ENCODE results near the gene DHRS2. TPM values are rescaled to one million over a fixed set of nuclear protein-coding genes. Genes with fewer than 3 reads are reported as not detected.
A peak's percentile ranks its signal among the peaks of the same experiment; 100 is the strongest.

Gene DHRS2, protein sequence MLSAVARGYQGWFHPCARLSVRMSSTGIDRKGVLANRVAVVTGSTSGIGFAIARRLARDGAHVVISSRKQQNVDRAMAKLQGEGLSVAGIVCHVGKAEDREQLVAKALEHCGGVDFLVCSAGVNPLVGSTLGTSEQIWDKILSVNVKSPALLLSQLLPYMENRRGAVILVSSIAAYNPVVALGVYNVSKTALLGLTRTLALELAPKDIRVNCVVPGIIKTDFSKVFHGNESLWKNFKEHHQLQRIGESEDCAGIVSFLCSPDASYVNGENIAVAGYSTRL
- 0.08 TPM for polyA plus RNA-seq (2013, experiment 1 of 2)
- 0.07 TPM for polyA plus RNA-seq (2013, experiment 2 of 2)

DNA sequence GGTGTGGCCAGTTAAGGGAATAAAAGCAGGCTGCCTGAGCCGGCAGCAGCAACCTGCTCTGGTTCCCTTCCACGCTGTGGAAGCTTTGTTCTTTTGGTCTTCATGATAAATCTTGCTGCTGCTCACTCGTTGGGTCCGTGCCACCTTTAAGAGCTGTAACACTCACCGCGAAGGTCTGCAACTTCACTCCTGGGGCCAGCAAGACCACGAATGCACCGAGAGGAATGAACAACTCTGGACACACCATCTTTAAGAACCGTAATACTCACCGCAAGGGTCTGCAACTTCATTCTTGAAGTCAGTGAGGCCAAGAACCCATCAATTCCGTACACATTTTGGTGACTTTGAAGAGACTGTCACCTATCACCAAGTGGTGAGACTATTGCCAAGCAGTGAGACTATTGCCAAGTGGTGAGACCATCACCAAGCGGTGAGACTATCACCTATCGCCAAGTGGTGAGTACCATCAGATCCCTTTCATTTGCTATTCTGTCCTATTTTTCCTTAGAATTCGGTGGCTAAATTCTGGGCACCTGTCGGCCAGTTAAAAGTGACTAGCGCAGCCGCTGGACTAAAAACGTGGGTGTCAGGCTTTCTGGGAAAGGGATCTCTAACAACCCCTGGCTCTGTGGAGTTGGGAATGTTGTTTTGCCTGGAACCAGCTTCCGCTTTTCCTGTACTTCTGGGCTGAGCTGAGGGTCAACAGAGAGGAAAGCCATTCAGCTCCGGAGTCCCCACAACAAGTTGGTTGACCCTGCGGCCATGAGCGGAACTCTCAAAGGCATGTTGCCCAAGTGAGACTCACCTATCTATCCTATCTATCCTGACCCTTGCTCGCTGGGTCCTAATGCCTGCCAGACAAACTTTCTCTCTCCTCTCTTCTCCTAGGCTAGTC is at the start of gene DHRS2:
Gene DHRS2, plus strand, starts transcription at position 48 of the 895 bp plus-strand sequence. CDS start 2,501 bp downstream, outside the sequence.
- no peak within 1 kb of the TSS for H3K18ac ChIP-seq (ENCODE audit: low read depth in 1 of 2, low read length in 2 of 2)
- H3K79me1 ChIP-seq (replicated peaks; ENCODE audit: low read length, poor library complexity, severe bottlenecking): no peaks in the 10 kb centered on the region
- no peak within 1 kb of the TSS for H2BK15ac ChIP-seq (ENCODE audit: low read depth, poor library complexity, severe bottlenecking)
- no peak within 1 kb of the TSS for H4K8ac ChIP-seq (ENCODE audit: low read length)
- no peak within 1 kb of the TSS for H3K4ac ChIP-seq (ENCODE audit: low read depth in 1 of 2, low read length in 2 of 2)
- no peak within 1 kb of the TSS for H2BK12ac ChIP-seq (ENCODE audit: low read length in 2 of 2)
- H2BK5ac ChIP-seq (ENCODE audit: low read depth, low read length, poor library complexity, severe bottlenecking): no peak within 1 kb of the TSS
- H3K9me3 ChIP-seq (ENCODE audit: control insufficient read depth, low read length): no peaks in the 10 kb centered on the region
- DNase-seq: no peak
- peaks cover 7 to 9% of the 10 kb centered on the region in 2 experiments for H3K27me3 ChIP-seq (ENCODE audit: control insufficient read depth in 1 of 2, insufficient read depth in 1 of 2, low read length in 2 of 2)
- H3K23ac ChIP-seq (ENCODE audit: low read length in 2 of 2): no peak within 1 kb of the TSS
- no peak within 1 kb of the TSS for H2AK5ac ChIP-seq (ENCODE audit: low read length, severe bottlenecking)
- H3K27ac ChIP-seq (ENCODE audit: low read length, poor library complexity, severe bottlenecking): no peak within 1 kb of the TSS
- H3K4me3 ChIP-seq (ENCODE audit: insufficient read depth in 1 of 2, low read depth in 1 of 2, low read length in 2 of 2): no peak within 1 kb of the TSS
- no peaks in the 10 kb centered on the region for H3K36me3 ChIP-seq (ENCODE audit: control insufficient read depth in 1 of 2, insufficient read depth in 2 of 2, low read depth in 1 of 2, low read length in 2 of 2)
- H2BK120ac ChIP-seq (ENCODE audit: low read depth, low read length): no peak within 1 kb of the TSS
- peaks cover 4% of the 10 kb centered on the region for H3K4me1 ChIP-seq (ENCODE audit: control insufficient read depth, insufficient read depth, low read depth, low read length)
- WGBS: 84% methylated on average over 22 of the region's 23 CpGs
- no peak within 1 kb of the TSS for H3K14ac ChIP-seq (ENCODE audit: low read length in 2 of 2)
- H3K4me2 ChIP-seq (ENCODE audit: low read length, poor library complexity, severe bottlenecking): no peak within 1 kb of the TSS
- H4K91ac ChIP-seq (ENCODE audit: low read length): no peak within 1 kb of the TSS
- H2AFZ ChIP-seq (ENCODE audit: low read depth, low read length): no peak within 1 kb of the TSS
- no peak within 1 kb of the TSS for H3K9ac ChIP-seq (ENCODE audit: low read length)

DNA sequence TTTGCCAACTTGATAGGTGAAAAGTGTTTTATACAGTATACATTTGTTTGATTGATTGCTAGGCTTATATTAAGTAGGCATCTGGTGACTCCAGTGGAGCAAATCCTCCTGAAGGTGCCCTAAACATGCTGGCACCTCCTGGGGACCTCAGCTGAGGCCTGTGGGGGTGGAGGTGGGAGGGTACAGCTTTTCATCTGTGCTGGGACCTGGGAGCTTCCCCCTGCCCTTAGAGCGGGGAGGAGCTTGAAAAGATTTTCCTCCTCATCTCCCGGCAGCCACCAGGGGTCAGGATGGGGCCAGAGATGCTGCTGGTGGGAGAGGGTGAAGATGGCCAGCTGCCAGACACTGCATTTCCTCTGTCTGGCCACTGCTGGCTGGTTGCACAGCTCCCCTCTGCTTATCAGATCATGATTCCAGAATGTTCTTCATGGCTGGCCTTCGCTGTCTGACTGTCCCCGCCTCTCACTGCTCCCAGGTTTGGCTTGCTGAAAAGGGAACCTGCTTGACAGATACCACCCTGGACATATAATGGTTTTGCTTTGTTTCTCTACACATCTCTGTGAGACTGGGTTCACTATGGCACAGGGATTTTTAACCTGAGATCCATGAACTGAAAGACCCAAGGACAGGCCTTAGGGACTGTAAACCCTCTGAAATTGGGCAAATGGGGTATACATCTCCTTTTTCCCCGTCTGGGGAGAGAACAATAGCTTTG is 47.1 kb upstream of the DHRS2 start:
- no peak overlapping the region for H3K9ac ChIP-seq (ENCODE audit: low read length)

DNA sequence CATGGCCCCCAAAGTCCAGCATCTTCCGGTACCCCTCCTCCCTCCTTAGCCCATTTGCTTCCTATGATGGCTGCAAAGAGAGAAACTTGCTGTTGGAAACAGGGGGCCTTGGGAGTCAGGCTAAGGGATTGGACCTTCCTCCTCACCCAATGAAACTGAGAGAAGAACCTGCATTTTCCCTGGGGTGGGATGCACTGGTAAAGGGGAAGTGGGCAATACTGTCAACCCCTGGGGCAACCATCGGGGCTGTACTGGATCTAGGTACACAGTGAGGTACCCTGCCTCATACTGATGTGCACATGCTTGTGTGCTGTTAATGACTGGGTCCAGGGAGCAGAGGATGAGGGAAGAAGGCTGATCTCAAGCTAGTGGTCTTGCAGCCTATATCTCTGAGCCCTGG is 46.6 kb upstream of the DHRS2 start:
- no peak overlapping the region for H3K23ac ChIP-seq (ENCODE audit: low read length in 2 of 2)
- H4K91ac ChIP-seq (ENCODE audit: low read length): no peak overlapping the region
- peak overlapping the region in 1 of 2 experiments; percentile 48 for H3K14ac ChIP-seq (ENCODE audit: low read length in 2 of 2)
- no peak overlapping the region for H2BK5ac ChIP-seq (ENCODE audit: low read depth, low read length, poor library complexity, severe bottlenecking)
- H2BK12ac ChIP-seq (ENCODE audit: low read length in 2 of 2): no peak overlapping the region
- no peaks in the 10 kb centered on the region for H3K79me1 ChIP-seq (replicated peaks; ENCODE audit: low read length, poor library complexity, severe bottlenecking)
- H3K4ac ChIP-seq (ENCODE audit: low read depth in 1 of 2, low read length in 2 of 2): no peak overlapping the region
- H3K4me1 ChIP-seq (ENCODE audit: control insufficient read depth, insufficient read depth, low read depth, low read length): no peaks in the 10 kb centered on the region
- 89% methylated on average over 1 of the region's 2 CpGs for WGBS
- no peak overlapping the region for H3K9ac ChIP-seq (ENCODE audit: low read length)
- H2BK15ac ChIP-seq (ENCODE audit: low read depth, poor library complexity, severe bottlenecking): no peak overlapping the region
- H2BK120ac ChIP-seq (ENCODE audit: low read depth, low read length): no peak overlapping the region
- peak overlapping the region in 1 of 2 experiments; percentile 43 for H3K18ac ChIP-seq (ENCODE audit: low read depth in 1 of 2, low read length in 2 of 2)
- peak overlapping the region; percentile 21 for H4K8ac ChIP-seq (ENCODE audit: low read length)
- H3K36me3 ChIP-seq (ENCODE audit: control insufficient read depth in 1 of 2, insufficient read depth in 2 of 2, low read depth in 1 of 2, low read length in 2 of 2): no peaks in the 10 kb centered on the region
- H3K27me3 ChIP-seq (ENCODE audit: control insufficient read depth in 1 of 2, insufficient read depth in 1 of 2, low read length in 2 of 2): peaks cover 5 to 14% of the 10 kb centered on the region in 2 experiments
- no peak overlapping the region for H3K27ac ChIP-seq (ENCODE audit: low read length, poor library complexity, severe bottlenecking)
- no peaks in the 10 kb centered on the region for H3K9me3 ChIP-seq (ENCODE audit: control insufficient read depth, low read length)
- no peak for DNase-seq
- no peak overlapping the region for H2AK5ac ChIP-seq (ENCODE audit: low read length, severe bottlenecking)
- H3K4me3 ChIP-seq (ENCODE audit: insufficient read depth in 1 of 2, low read depth in 1 of 2, low read length in 2 of 2): no peak overlapping the region
- H2AFZ ChIP-seq (ENCODE audit: low read depth, low read length): no peak overlapping the region
- no peak overlapping the region for H3K4me2 ChIP-seq (ENCODE audit: low read length, poor library complexity, severe bottlenecking)

More for the DNA sequence above, 47.1 kb upstream of the DHRS2 start:
- no peaks in the 10 kb centered on the region for H3K9me3 ChIP-seq (ENCODE audit: control insufficient read depth, low read length)
- no peak overlapping the region for H3K4ac ChIP-seq (ENCODE audit: low read depth in 1 of 2, low read length in 2 of 2)
- H2BK15ac ChIP-seq (ENCODE audit: low read depth, poor library complexity, severe bottlenecking): no peak overlapping the region
- no peak overlapping the region for H3K4me3 ChIP-seq (ENCODE audit: insufficient read depth in 1 of 2, low read depth in 1 of 2, low read length in 2 of 2)
- no peak overlapping the region for H3K27ac ChIP-seq (ENCODE audit: low read length, poor library complexity, severe bottlenecking)
- peak; percentile 91 for DNase-seq
- no peak overlapping the region for H2AK5ac ChIP-seq (ENCODE audit: low read length, severe bottlenecking)
- WGBS: 2% methylated on average over 3 of the region's 5 CpGs
- no peak overlapping the region for H4K91ac ChIP-seq (ENCODE audit: low read length)
- no peak overlapping the region for H3K14ac ChIP-seq (ENCODE audit: low read length in 2 of 2)
- no peak overlapping the region for H4K8ac ChIP-seq (ENCODE audit: low read length)
- no peaks in the 10 kb centered on the region for H3K36me3 ChIP-seq (ENCODE audit: control insufficient read depth in 1 of 2, insufficient read depth in 2 of 2, low read depth in 1 of 2, low read length in 2 of 2)
- H3K23ac ChIP-seq (ENCODE audit: low read length in 2 of 2): no peak overlapping the region
- no peak overlapping the region for H2AFZ ChIP-seq (ENCODE audit: low read depth, low read length)
- no peak overlapping the region for H2BK120ac ChIP-seq (ENCODE audit: low read depth, low read length)
- no peak overlapping the region for H2BK5ac ChIP-seq (ENCODE audit: low read depth, low read length, poor library complexity, severe bottlenecking)
- no peaks in the 10 kb centered on the region for H3K4me1 ChIP-seq (ENCODE audit: control insufficient read depth, insufficient read depth, low read depth, low read length)
- H3K79me1 ChIP-seq (replicated peaks; ENCODE audit: low read length, poor library complexity, severe bottlenecking): no peaks in the 10 kb centered on the region
- H2BK12ac ChIP-seq (ENCODE audit: low read length in 2 of 2): no peak overlapping the region
- peaks cover 5 to 13% of the 10 kb centered on the region in 2 experiments for H3K27me3 ChIP-seq (ENCODE audit: control insufficient read depth in 1 of 2, insufficient read depth in 1 of 2, low read length in 2 of 2)
- H3K4me2 ChIP-seq (ENCODE audit: low read length, poor library complexity, severe bottlenecking): no peak overlapping the region
- H3K18ac ChIP-seq (ENCODE audit: low read depth in 1 of 2, low read length in 2 of 2): no peak overlapping the region

Measured in mesenchymal stem cell (in vitro differentiated cells and primary cell).